HG03457 (cell line): ENCODE results near the gene TERT.

Experiments
- ATAC-seq: cut with Tn5 transposase; IDR thresholded peaks from one replicate; pipeline ENCODE4 v1.9.1; 2021; ENCODE audit warnings: moderate number of reproducible peaks; ENCODE audit not compliant: unreplicated experiment

Gene TERT

GRCh38 chr5:1319436-1320256 lies 24.8 kb upstream of the TERT start:
- no peak for ATAC-seq

DNA sequence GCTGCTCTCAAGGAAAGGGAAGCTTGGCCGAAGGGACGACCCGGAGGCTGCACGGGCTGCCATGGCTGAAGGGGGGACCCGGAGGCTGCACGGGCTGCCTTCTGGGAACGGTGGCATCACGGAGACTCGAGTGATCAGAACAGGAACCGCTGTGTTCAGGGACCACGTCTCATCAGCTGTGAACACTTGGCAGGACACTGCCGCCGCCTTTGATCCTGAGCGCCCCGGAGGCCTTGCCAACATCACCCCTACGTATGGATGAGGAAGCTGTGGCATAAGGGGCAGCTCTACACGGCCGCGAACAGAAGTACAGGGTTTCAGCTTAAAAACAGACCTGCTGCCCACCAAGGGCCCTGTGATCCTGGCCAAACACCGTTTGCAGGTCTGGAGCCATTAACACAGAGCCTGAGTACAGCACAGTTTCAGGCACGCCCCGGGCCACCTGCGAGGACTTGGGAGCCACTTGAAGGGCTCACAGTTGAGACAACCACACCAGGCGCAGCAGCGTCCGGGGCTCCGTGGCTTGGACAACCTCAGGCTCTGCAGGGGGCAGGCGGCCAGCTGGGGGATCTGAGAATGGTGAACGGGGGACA lies 23.9 kb upstream of the TERT start:
- no peak for ATAC-seq

- ATAC-seq: no peak
Observed at GRCh38 chr5:1317921-1318565, 23.2 kb upstream of the TERT start.

GRCh38 chr5:1316588-1317340 lies 21.9 kb upstream of the TERT start:
- no peak for ATAC-seq

GRCh38 chr5:1315709-1316587 lies 21.1 kb upstream of the TERT start:
- peak; percentile 32 for ATAC-seq

DNA sequence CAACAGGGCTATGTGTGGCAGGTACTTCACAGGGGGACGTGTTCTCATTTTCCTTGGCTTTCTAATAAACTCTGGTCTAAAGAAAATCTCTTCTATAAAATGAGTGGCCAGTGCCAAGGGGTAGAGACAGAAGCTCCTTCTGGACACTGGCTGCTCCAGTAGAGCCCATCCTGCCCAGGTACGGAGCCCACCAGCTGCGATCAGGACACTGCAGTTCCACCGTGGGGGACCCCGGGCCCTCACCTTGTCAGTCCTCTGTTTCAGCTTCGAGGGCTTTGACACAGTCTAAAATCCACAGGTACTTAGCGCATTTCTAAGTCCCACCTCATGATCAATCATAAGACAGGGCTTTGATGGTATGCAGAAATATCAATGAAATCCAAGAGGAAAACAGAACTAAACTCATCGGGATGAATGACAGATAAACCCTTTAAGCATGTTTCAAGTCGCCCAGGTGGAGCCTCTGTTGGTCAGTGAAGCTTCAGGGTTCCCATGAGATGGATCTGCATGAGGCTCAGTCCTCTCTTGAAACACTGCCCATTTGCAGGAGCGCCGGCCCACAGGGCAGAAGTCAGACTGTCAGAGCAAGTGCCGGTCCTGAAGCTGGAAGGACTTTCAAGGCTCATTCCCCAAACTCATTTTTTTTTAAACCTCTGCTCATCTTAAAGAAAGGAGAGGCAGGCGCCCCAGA lies 20.3 kb upstream of the TERT start:
- no peak for ATAC-seq

DNA sequence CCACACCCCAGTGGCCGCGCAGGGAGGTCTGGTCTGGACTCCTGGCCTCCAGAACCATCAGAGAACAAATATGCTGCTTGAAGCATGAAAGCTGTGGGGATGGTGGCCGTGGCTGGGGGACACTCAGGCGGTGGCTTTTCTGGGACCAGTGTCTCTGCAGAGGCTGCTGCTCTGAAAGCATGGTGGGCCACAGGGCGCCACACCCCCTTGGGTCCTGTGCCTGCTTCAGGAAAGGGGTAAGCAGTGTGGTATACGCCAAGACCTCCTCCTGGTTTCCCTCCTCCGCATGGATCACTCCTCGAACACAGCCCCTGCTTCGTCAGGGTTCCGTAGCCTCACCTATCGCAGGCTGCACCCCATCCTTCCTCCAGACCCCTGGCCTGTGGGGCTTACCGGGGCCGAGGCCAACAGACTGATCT lies 19.7 kb upstream of the TERT start:
- ATAC-seq: no peak

DNA sequence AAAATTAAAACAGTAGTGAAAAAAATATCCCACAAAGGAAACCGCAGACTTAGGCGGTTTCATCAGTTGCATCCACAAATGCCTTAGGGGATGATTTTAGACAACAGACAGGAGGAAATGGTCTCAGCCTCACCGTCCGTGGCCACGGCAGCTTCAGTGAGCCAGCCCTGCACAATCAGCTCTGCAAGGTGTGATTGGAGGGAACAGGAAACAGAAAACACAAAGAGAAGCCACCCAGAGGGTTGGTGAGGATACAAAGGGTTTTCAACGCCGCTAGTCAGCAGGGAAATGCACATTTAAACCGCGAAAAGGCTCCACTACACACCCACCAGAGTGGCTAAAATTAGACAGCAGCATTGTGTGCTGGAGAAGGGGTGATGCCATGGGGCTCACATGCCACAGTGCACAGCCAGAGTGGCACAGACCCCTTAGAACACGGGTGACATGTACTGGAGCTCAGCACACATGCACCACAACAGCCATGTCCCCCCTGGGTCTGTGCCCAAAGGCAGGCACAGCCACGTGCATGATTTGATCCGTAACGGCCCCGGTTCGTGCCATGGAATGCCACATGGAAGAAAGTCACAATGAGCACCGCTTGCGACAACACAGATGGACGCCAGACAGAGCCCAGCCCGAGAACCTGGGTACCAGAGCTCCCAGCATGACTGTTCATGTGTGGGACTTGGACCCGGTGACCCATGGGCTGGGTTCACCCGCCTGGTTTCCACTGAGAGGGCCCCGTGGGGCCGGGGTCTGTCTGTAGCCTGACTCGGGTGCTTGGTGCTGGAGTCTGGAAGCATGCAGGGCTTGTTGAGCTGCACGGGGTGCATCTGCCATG lies 18.3 kb upstream of the TERT start:
- ATAC-seq: peak; percentile 81

DNA sequence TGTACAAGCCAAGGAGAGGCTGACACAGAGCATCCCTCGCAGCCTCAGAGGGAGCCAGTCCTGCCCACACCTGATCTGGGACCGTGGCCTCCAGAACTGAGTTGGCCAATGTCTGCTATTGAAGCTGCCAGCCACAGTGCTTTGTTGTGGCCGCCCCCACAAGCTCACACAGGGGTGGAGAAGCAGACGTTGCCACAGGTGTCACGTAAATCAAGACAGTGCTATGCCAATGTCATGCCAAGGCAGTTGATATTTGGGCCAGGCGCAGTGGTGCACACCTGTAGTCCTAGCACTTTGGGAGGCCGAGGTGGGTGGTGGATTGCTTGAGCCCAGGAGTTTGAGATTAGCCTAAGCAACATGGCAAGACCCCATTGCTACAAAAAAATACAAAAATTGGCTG lies 17.3 kb upstream of the TERT start:
- no peak for ATAC-seq

DNA sequence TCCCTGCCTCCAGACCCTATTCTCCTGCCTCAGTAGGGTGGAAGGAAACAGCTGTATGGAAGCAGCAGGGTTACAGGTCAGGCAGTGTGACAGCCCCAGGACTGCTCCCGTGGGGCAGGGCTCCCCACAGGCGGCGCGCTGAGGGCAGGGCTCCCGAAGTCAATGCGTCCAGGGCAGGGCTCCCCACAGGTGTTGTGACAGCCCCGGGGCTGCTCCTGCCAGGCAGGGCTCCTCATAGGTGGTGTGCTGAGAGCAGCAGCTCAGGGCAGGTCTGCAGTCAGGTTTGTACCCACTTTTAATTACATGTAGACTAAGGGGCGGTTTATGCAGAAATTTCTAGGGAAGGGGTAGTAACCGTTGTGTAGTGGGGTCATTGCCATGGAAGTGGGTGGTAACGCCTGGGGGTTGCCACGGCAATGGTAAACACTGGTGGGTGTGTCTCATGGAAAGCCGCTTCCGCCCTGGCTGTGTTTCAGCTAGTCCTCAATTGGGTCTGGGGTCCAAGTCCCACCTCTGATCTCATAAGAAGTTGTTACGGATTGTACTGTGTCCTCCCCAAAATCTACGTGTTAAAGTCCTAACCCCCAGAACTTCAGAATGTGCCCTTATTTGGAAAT lies 16.7 kb upstream of the TERT start:
- ATAC-seq: no peak

DNA sequence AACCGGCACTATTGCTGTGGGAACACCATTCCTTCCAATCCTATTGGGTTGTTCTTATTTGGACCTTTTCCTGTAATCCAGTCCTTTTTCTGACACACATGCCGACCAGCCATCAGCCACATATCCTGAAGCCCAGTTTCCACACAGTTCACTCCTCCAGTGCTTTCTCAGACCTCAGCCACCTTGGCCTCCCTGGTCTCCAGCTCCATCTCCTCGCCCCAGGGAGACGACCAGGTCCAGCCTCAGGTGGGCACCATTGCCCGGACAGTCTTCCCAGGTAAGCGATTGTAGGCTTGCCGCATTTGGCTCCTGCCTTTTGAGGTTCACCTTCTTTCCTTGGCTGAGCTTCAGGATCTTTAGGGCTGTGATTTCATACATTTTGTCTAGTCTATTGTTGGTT lies 15.2 kb upstream of the TERT start:
- no peak for ATAC-seq

DNA sequence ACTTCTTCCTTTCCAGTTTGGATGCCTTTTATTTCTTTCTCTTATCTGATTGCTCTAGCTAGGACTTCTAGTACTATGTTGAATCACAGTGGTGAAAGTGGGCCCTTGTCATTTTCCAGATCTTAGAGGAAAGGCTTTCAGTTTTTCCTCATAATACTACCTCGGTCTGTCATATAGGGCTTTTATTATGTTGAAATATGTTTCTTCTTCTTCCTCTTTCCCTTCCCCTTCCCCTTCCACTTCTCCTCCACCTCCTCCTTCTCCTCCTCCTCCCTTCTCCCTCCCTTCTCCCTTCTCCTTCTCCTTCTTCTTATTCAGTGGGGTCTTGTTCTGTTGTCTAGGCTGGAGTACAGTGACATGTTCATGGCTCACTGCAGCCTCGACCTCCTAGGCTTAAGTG lies 9.2 kb upstream of the TERT start:
- no peak for ATAC-seq

- ATAC-seq: no peak
Observed at GRCh38 chr5:1302258-1302657, 7.4 kb upstream of the TERT start.

DNA sequence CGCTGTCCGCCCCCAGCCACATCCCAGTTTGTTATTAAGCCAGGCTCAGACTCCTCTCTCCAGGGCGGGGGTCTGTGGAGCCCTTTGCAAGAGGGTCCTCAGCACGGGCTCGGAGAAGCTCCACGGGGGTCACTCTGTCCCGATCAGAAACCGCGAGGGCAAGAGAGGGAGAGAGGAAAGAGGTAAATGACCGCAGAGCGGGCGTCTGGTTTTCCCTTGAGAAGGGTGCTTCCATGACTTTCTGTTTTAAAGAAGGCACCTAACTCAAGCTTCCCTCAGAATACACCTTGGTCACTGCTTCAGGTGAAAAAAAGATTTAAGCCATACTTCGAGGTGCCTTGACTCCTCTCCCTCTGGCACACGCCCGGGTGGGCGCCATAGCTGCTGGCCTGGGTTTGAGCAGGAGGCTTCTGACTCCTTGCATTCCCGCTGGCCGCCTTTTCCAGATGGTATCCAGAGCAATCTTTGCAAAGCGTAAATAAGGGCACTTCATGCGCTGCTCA lies 5.8 kb upstream of the TERT start:
- no peak for ATAC-seq

DNA sequence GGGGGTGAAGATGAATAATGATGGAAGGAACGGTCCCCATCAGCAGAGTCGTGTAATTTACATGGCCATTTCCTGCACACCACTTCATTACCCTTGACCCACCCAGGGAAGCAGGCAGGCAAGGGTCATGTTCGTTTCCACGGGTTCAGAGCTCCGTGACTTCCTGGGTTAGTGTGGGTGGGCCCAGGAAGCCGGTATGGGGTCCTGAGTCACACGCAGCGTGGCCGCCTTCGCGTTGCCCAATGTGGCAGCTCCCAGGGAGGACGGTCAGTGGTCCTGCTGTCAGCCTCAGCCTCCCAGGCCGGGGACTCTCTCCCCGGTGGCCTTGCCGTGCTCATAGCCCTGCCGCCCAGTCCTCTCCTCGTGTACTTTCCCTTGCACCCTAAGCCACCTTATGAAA lies 5.1 kb upstream of the TERT start:
- no peak for ATAC-seq

DNA sequence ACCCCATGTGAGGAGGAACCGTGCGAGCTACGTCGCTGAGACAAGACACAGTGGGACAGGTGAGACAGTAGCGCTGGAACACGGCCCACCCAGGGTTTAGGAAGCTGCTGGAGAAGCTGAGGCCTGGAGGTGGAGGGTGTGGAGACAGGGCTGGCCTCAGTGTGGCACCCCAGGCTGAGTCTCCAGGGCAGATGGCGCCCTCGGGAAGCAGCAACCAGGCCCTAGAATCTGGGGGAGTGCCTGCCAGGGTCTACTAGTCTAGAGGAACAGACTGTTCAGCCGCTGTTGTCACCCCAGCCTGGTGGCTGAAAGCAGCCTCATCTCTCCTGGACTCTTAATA lies 4.6 kb upstream of the TERT start:
- no peak for ATAC-seq

DNA sequence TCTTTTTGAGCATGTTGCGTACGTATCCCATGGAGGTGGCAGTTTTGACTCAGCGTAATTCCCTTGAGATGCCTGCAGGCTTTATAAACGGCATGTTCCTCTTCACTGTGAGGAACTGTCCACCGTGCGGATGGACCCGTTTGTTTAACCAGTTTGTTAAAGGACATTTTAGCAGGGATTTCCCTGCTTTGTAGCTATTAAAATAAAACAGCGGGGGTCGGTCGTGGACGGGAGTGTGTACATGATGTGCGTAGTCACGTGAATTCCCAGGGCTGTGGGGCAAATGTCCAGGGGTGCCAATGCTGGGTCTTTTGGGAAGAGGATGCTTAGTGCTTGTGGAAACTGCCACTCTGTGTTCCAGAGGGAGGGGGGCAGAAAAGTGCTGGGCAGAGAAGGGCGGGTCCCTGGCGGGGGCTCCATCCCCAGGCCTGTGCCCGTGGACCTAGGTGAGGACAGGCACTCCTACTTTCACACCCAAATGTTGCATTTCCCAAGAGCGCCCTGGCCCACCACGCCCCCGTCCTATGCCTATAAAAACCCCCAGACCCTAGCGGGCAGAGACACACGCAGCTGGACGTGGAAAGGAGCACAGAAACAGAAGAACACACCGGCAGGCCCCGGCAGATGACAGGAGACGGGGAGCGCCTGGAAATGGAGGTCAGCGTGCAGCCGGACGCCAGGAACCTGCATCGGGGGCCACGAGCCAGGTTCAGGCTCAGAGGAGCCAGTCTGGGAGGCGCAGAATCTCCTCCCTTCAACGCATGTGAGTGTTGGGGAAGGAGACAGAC lies 4.0 kb upstream of the TERT start:
- no peak for ATAC-seq

DNA sequence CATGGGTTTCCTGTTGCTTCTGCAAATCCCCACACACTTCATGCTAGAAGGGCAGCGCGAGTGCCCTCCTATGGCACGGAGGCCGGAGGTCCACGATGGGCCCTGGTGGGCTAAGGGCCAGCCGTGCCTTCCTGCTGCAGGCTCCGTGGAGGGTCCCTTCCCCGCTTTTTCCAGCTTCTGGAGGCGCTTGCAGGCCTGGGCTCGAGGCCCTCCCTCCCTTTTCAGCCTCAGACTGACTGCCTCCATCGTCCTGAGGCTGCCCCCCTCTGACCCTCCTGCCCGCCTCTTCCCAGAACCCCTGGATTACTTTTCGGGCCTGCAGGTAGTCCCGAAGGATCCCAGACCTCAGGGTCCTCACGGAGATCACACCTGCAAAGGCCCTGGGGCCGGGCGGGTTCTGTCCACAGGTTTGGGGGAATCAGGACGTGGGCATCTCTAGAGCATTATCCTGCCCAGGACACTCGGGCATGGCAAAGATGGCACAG lies 3.2 kb upstream of the TERT start:
- ATAC-seq: no peak
